Hematopoietic multipotent progenitor cell treated with erythropoietin and hydrocortisone succinate and interleukin-3 and kit ligand, for 4 days (in vitro differentiated cells): Measurements from ENCODE around the gene CHD2.

Experiments used
- DNase-seq: peaks from one replicate; pipeline ENCODE4 v3.0.0-alpha.2; 2015

The CHD2 gene

GRCh38 chr15:93037820-93038705 is 137.9 kb downstream of the CHD2 start:
- no peak for DNase-seq

GRCh38 chr15:93039562-93040287 is 139.6 kb downstream of the CHD2 start:
- peak; percentile 16 for DNase-seq

DNA sequence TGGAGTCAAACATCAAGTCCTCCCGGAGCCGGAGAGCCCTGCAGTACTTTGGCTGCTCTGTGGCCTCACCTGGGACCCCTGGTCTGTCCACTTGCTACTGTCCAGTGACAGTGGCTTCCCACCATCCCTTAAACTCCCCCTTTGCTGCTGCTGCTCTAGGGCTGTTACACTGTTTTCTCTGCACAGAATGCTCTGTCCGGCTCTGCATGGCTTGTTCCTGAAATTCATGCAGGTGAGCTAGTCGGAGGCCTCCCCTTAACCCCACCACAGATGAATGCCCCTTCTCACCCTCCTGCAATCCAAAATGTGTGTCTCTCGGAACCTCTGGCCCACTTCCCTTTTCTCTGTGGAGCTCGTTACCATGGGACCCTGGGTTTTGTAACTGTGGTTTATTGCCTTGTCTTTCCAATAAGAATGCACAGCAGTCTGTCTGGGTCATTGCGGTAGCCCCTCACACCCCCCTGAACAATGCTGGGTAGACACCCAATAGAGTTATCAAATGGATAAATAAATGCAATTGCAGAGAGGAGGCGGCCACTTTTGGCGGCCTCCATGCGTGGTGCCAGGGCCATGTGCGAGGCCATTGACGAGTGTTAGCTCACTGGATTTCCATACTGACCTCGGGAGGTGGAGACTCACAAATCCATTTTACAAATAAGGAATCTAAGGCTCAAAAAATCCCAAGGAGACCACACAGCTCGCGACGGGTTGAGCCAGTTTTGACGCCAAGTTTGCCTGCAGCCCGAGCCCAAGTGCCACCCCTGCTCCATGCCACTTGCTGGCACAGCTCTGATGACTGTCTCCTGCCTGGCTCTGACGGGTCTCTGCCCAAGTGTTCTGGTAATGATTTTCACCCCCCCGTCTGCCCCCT is 140.4 kb downstream of the CHD2 start:
- peak; percentile 35 for DNase-seq

- DNase-seq, result no peak
Measured at GRCh38 chr15:93041159-93041547, 141.0 kb downstream of the CHD2 start.

- DNase-seq, result no peak
Measured at GRCh38 chr15:93042211-93042610, 142.1 kb downstream of the CHD2 start.

- DNase-seq, result no peak
Measured at GRCh38 chr15:93042691-93043378, 142.7 kb downstream of the CHD2 start.

DNA sequence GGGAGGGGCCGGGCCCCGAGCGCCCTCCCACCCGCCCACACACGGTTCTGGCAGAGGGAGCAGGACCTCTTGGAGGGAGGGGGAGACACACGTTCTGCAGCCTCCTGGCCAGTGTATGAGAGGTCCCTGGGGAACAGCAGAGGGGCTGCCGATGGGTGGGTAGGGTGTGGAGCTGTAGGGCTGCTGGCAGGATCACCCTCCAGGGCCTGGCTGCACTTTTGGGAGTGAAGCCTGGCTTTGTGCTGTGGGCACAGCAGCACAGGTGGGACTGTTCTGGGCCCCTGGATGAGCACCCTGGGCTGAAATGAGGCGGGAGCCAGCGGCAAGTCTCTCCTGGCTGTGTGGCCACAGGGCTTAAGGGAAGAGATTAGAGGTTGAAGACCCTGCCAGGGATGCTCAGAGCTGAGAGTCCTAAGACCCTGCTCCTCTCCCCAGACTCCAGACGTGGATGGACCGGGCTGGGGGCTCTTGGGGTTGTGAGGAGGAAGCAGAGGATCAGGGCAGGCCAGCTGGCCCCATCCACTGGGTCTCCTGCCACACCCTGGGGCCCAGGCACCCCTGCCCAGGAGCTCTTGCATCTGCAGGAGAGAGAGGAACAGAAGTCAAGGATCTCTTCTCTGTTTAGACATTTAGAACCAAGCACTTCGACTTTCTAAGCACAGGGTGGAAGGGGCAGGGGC is 143.6 kb downstream of the CHD2 start:
- DNase-seq, result no peak

GRCh38 chr15:93044301-93045190 is 144.4 kb downstream of the CHD2 start:
- no peak for DNase-seq

DNA sequence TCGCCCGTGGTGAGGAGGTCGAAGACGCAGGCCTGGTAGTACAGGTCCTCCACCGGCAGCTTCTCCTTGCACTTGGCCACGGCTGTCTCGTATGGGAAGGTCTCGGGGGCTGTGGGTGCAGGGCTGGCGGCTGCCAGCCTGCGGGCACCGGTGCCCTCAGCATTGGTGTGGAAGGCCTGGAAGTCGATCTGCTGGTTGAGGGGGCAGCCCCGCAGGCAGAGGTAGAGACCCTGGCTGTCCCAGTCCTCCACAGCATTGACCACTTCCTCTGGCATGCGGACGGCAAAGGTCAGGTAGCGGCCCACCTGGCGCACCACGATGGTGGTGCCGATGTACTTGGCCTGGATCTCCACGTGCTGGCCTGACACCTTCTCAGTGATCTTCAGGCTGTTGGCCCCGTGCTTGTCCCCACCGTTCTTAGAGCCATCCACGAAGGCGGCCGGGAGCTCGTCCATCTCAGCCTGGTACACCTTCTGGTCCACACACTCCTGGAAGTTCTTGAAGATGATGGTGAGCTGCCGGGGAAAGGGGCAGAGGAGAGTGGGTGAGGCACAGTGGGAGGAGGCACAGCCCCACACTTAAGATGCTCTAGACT is 145.2 kb downstream of the CHD2 start:
- no peak for DNase-seq

DNA sequence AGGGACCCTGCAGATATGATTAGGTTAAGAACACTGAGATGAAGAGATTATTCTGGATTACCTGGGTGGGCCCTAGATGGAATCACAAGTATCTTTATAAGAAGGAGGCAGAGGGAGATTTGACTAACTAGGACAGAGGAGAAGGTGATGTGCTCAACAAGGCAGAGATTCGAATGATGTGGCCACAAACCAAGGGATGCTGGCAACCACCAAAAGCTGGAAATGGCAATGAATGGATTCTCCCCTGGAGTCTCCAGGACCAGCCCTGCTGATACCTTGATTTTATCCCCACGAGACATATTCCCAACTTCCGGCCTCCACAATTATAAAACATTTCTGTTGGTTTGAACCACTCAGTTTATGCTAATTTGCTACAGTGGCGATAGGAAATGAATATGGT is 146.0 kb downstream of the CHD2 start:
- no peak for DNase-seq

DNA sequence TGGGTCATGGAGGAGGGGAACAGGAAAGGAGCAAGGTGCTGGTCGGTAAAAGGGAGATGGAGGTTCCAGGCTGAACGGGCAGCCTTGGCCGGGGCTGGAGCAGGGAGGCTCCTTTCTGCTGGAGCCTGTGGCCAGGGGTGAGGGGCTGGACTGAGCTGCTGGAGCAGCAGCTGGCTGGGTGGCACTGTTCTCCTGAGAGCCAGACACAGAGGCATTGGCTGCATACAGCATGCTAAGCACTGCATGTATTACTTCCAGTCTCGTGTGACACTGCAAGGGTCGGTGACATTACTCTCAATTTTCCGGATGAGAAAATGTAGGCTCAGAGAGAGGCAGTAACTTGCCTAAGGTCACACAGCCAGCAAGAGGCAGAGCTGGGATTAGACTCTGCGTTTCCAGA is 146.6 kb downstream of the CHD2 start:
- DNase-seq, result no peak

DNA sequence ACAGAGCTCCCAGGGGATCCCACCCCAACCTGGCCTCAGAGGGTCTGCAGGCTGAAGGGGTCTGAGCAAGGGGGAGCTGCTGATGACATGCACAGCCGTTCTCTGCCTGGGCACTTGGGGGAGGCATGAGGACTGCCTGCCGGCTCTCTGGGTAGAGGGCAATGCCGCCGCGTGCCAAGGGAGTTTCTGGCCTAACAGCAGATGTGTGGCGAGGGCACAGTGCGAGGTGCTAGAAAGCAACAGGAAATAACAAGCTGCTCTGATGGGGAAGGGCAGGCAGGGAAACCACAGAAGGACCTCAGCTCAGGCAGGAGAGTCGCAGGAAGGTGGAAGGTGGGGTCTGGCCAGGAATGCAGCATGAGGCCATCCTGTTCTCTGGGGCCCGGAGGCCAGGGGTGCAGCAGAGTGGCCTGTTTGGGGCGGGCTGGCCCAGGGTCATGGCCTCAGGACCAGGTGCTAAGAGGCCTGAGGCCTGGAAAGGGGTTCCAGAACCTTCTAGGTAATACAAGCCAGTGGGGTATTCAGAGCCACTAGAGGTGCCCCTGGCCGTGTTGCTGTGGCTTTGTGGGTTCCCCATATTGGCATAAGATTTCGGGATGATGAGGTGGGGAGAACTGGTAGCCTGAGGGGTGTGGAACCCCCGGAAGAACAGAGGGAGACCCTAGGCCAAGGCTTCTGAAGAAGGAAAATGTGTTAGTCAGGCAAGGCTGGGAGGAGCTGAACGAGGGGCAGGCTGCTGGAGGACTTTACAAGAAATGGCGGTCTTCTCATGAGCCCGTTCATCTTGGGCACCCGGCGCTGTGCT is 147.7 kb downstream of the CHD2 start:
- DNase-seq, result peak; percentile 70

GRCh38 chr15:93048426-93048721 is 148.2 kb downstream of the CHD2 start:
- DNase-seq, result no peak

GRCh38 chr15:93048759-93049161 is 148.6 kb downstream of the CHD2 start:
- peak; percentile 86 for DNase-seq

GRCh38 chr15:93049233-93049632 is 149.1 kb downstream of the CHD2 start:
- no peak for DNase-seq

DNA sequence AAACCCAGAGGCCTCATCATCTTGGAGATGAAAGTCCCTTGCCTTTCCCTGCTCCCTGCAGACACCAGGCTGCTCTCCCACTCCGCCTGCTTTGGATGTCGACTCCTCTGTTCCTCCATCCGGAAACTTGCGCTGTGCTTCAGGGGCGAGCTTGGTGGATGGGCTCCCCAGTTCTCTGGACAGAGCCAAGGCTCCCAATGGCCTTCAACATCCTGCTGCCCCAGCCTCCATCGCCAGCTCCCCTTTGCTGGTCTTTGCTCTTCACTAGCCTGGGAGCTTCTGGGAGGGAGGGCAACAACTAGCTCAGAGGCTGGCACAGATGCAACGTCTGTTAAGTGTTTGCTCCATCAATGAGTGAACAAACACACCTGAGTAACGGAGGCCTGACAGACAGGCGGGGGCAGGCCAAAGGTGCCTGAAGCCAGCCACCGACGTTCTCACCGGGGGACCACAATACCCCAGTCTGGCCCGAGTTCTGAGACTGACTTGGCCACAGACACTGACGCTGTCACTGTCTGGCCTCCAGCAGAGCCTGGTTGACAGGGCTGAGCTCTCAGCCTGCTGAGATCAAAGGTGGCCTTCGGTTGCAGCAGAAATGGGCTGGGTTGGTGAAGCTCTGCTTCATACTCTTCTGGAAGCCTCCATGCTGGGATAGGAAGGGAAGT is 149.9 kb downstream of the CHD2 start:
- no peak for DNase-seq

DNA sequence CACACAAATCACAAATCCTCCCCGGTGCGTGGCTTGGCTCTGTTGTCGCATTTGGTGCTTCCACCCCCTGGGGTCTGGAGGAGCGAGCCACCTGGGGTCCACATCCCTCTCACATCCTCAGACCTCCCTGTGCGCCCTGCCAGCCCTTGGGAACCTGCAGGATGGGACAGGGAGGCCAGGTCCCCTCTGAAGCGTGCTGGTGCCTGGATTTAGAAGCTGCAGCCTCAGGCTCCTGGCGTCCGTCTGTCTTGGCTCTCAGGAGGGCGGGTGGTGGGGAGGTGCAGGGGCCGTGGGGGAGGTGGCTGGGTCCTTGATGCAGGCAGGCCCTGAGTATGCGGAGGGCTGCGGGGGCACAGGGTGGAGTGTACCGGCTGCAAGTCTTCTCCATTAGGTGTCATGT is 150.5 kb downstream of the CHD2 start:
- DNase-seq, result no peak

DNA sequence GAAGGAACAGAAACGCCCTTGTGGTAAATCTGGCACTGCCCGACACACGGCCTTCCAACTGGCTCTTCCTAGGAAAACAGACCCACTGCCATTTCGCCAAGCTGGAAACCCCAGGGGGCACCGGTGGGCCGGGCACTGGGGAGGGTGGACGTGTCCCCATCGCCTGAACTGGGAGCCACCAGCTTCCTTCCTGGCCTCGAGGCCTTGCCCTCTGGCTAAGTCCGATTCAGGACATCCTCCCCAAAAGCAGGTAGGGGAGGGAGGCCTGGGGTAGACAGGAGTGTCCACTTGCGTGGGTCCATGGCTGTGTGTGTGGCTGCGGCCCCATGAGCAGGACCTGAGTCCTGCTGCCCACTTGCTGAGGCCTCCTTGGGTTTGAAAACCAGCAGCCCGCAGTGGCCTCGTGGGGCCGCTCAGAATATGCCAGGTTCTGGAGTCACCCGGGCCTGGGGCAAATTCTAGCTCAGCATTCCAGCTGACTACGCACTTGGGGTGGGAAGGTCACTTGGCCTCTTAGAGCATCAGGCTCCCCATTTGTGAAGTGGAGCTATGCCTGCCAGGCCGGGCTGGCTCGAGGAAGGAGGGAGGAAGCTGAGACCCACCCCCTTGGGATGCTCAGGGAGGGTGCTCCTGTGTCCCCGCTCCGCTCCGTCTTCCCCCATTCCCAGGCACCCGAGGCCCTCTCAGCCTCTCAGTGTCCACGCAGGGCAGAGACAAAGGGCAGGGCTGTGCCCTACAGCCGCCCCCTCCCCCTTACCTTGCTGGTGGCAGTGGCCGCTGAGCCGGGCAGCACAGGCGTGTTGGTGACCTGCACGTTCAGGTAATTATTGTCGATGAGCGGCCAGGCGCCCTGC is 151.3 kb downstream of the CHD2 start:
- DNase-seq, result no peak
